Measurements from ENCODE around the gene ANTXR1.

- TF ChIP-seq POLR2A (IDR thresholded peaks at IDR 0.05) = no peak
- TF ChIP-seq CTCF (IDR thresholded peaks at IDR 0.05) = no peak
Observed at GRCh38 chr2:69059731-69060290, 46.8 kb downstream of the ANTXR1 start.

Measured in uterus (tissue), 2 donors.